CD4-positive, alpha-beta T cell (primary cell): ENCODE results near the gene PSAT1. TPM values are rescaled to one million over a fixed set of nuclear protein-coding genes. Genes with fewer than 3 reads are reported as not detected.

ENCODE experiments used
- ATAC-seq: fragments of 200-7000 bp; cut with Tn5 transposase; one replicate; pipeline ENCODE4 v1.10.0; 2022; ENCODE audit warnings: mild to moderate bottlenecking; ENCODE audit not compliant: poor library complexity
- CTCF ChIA-PET: fragments of 350-600 bp; sonication (Branson Sonifier 250); formaldehyde crosslinking; loops from one replicate; lab custom pipeline; 2021; ENCODE audit warnings: antibody characterized with exemption, inconsistent platforms; lab: Charles Lee
- POLR2A ChIA-PET: fragments of 350-600 bp; sonication (Branson Sonifier 250); formaldehyde crosslinking; loops from one replicate; lab custom pipeline; 2021; ENCODE audit warnings: antibody characterized with exemption, inconsistent platforms; lab: Charles Lee
- DNase-seq, 14 experiments: peaks; one replicate each; pipeline ENCODE4 v3.0.0-alpha.2; 2013 to 2020; ENCODE audit warnings: mixed read lengths in 2 of 14
- H3K27ac ChIP-seq, 2 donors: one replicate each; pipeline versions ENCODE4 v1.5.1 to v1.7.0; 2013; ENCODE audit warnings: low read length in 2 of 2, low read depth in 1 of 2, mild to moderate bottlenecking in 1 of 2
- H3K27me3 ChIP-seq, 2 experiments: 1 replicate in 1 of 2; 2 replicates in 1 of 2; pipeline versions ENCODE4 v1.6.1 to v1.7.0; 2013; ENCODE audit warnings: low read length in 2 of 2, control low read depth in 1 of 2, mild to moderate bottlenecking in 1 of 2, moderate library complexity in 1 of 2; ENCODE audit not compliant: insufficient read depth in 2 of 2, control insufficient read depth in 1 of 2
- H3K36me3 ChIP-seq: one replicate; pipeline ENCODE4 v1.6.1; 2013; ENCODE audit warnings: low read length, control low read depth; ENCODE audit not compliant: insufficient read depth
- H3K4me1 ChIP-seq: one replicate; pipeline ENCODE4 v1.6.1; 2013; ENCODE audit warnings: low read length, control low read depth; ENCODE audit not compliant: insufficient read depth
- H3K4me3 ChIP-seq: one replicate; pipeline ENCODE4 v1.5.1; 2013; ENCODE audit warnings: mild to moderate bottlenecking, low read length, moderate library complexity
- H3K9me3 ChIP-seq, 2 experiments: 1 replicate in 1 of 2; 2 replicates in 1 of 2; pipeline versions ENCODE4 v1.6.1 to v1.7.0; 2013; ENCODE audit warnings: low read length in 2 of 2, mild to moderate bottlenecking in 2 of 2, control low read depth in 1 of 2, moderate library complexity in 1 of 2; ENCODE audit not compliant: control insufficient read depth in 1 of 2, insufficient read depth in 1 of 2
- H3K27ac Mint-ChIP-seq: one replicate; pipeline ENCODE4 v1.8.0; 2020; ENCODE audit warnings: mixed read lengths
- H3K27me3 Mint-ChIP-seq: one replicate; pipeline ENCODE4 v1.8.0; 2021; ENCODE audit warnings: mixed read lengths
- H3K36me3 Mint-ChIP-seq: one replicate; pipeline ENCODE4 v1.8.0; 2021; ENCODE audit warnings: low read depth, mixed read lengths
- H3K4me1 Mint-ChIP-seq: one replicate; pipeline ENCODE4 v1.8.0; 2021; ENCODE audit warnings: low read depth, mixed read lengths
- H3K4me3 Mint-ChIP-seq: one replicate; pipeline ENCODE4 v1.8.0; 2020; ENCODE audit warnings: mild to moderate bottlenecking, mixed read lengths
- H3K9me3 Mint-ChIP-seq: one replicate; pipeline ENCODE4 v1.8.0; 2020; ENCODE audit warnings: mixed read lengths
- CTCF ChIP-seq: fragments of 200-600 bp; IDR thresholded peaks from one replicate; pipeline ENCODE4 v1.8.0; 2022; ENCODE audit warnings: antibody characterized with exemption, mild to moderate bottlenecking
- intact Hi-C, 2 experiments: fragments of 100-400 bp; cut with DNase I in 1 of 2; cut with micrococcal nuclease in 1 of 2; formaldehyde crosslinking; loops; one replicate each; pipeline versions ENCODE4 v1.15.1 to v1.9.0; 2023 to 2025; cut with DNase I, micrococcal nuclease
- total RNA-seq, 174 experiments: library from RNA in 2 of 174; stranded (reverse) in 2 of 174; gene quantifications; one replicate each; pipeline ENCODE4 v1.2.3 and lab custom pipeline; 2021 to 2026

The PSAT1 gene
- total RNA-seq, 2 experiments from 2014 or later: 0.30 to 0.61 TPM

GRCh38 chr9:78326564-78326963, 29.6 kb downstream of the PSAT1 start:
- Mint-ChIP-seq H3K9me3 (no peaks in the 10 kb centered on the region), H3K27me3 (no peaks in the 10 kb centered on the region), H3K4me1 (peaks cover 5% of the 10 kb centered on the region), H3K4me3 (no peak overlapping the region), H3K36me3 (peaks cover 25% of the 10 kb centered on the region), H3K27ac (no peak overlapping the region)
- Histone ChIP-seq H3K27ac (no peak overlapping the region), H3K36me3 (no peaks in the 10 kb centered on the region), H3K4me3 (no peak overlapping the region), H3K27me3 (no peaks in the 10 kb centered on the region), H3K9me3 (no peaks in the 10 kb centered on the region), H3K4me1 (peaks cover 2% of the 10 kb centered on the region)
- DNase-seq (no peak), ATAC-seq (no peak)
- no peak for TF ChIP-seq CTCF
- CTCF ChIA-PET: no interaction called here
- POLR2A ChIA-PET: no interaction called here
- intact Hi-C loops: no loop called here

GRCh38 chr9:78332381-78332780, 35.5 kb downstream of the PSAT1 start:
- Mint-ChIP-seq H3K4me3 (no peak overlapping the region), H3K9me3 (peaks cover 3% of the 10 kb centered on the region), H3K36me3 (peaks cover 24% of the 10 kb centered on the region), H3K27me3 (no peaks in the 10 kb centered on the region), H3K4me1 (no peaks in the 10 kb centered on the region), H3K27ac (no peak overlapping the region)
- peaks cover 0 to 8% of the 10 kb centered on the region in 2 experiments for H3K9me3 ChIP-seq
- H3K36me3 ChIP-seq: no peaks in the 10 kb centered on the region
- no peak overlapping the region for H3K27ac ChIP-seq
- no peaks in the 10 kb centered on the region for H3K27me3 ChIP-seq
- no peak for ATAC-seq
- no peak for DNase-seq
- TF ChIP-seq CTCF: no peak
- no peaks in the 10 kb centered on the region for H3K4me1 ChIP-seq
- CTCF ChIA-PET: no interaction called here
- no peak overlapping the region for H3K4me3 ChIP-seq
- intact Hi-C loops: no loop called here
- POLR2A ChIA-PET: no interaction called here

- DNase-seq (no peak), ATAC-seq (no peak)
- no peak overlapping the region for H3K27ac Mint-ChIP-seq
- intact Hi-C loops: no loop called here
- H3K36me3 Mint-ChIP-seq: no peaks in the 10 kb centered on the region
- H3K4me3 Mint-ChIP-seq: no peak overlapping the region
- H3K4me1 Mint-ChIP-seq: peaks cover 14% of the 10 kb centered on the region
- peaks cover 3% of the 10 kb centered on the region for H3K9me3 Mint-ChIP-seq
- no peaks in the 10 kb centered on the region for H3K36me3 ChIP-seq
- no peak overlapping the region for H3K27ac ChIP-seq
- POLR2A ChIA-PET: no interaction called here
- CTCF ChIA-PET: no interaction called here
- no peaks in the 10 kb centered on the region for H3K27me3 Mint-ChIP-seq
- no peaks in the 10 kb centered on the region for H3K4me1 ChIP-seq
- no peak overlapping the region for H3K4me3 ChIP-seq
- no peaks in the 10 kb centered on the region for H3K9me3 ChIP-seq
- H3K27me3 ChIP-seq: no peaks in the 10 kb centered on the region
- no peak for TF ChIP-seq CTCF
Observed at GRCh38 chr9:78348848-78349247, 51.9 kb downstream of the PSAT1 start.
